Upper lobe of right lung (tissue), 1 donor: Measurements from ENCODE around the gene ASTN2. TPM values are rescaled to one million over a fixed set of nuclear protein-coding genes. Genes with fewer than 3 reads are reported as not detected.

Experiments
- ATAC-seq: fragments of 200-7000 bp; cut with Tn5 transposase; one replicate; pipeline ENCODE4 v1.9.1; 2020; ENCODE audit warnings: mild to moderate bottlenecking, moderate library complexity
- DNase-seq: peaks from one replicate; pipeline ENCODE4 v3.0.0-alpha.2; 2020
- H3K27ac ChIP-seq: fragments of 200-600 bp; one replicate; pipeline ENCODE4 v1.8.0; 2022
- H3K27me3 ChIP-seq: fragments of 200-600 bp; one replicate; pipeline ENCODE4 v1.8.0; 2022; ENCODE audit warnings: mild to moderate bottlenecking
- H3K36me3 ChIP-seq: fragments of 200-600 bp; one replicate; pipeline ENCODE4 v1.8.0; 2022
- H3K4me1 ChIP-seq: fragments of 200-600 bp; one replicate; pipeline ENCODE4 v1.8.0; 2022
- H3K4me3 ChIP-seq: fragments of 200-600 bp; one replicate; pipeline ENCODE4 v1.8.0; 2022; ENCODE audit warnings: mild to moderate bottlenecking
- H3K9me3 ChIP-seq: fragments of 200-600 bp; one replicate; pipeline ENCODE4 v1.8.0; 2022
- CTCF ChIP-seq: fragments of 200-600 bp; IDR thresholded peaks from one replicate; pipeline ENCODE4 v1.8.0; 2022; ENCODE audit warnings: antibody characterized with exemption
- intact Hi-C: fragments of 100-400 bp; cut with DNase I; formaldehyde crosslinking; loops from one replicate; pipeline ENCODE4 v1.11.0; 2022
- total RNA-seq: library from RNA; stranded (reverse); fragmentation: NEBNext Ultra II Directional; extraction: Animal tissue kit (Norgen Biotek cat#: 25700); gene quantifications from one replicate; pipeline ENCODE4 v1.2.1, GENCODE V29; 2021
- donor health status: DM: no; HTN: yes; CAD: no; lungs with severe emphysema.

ASTN2 gene
- total RNA-seq, 1 donor from 2014 or later: 3.8 TPM

DNA sequence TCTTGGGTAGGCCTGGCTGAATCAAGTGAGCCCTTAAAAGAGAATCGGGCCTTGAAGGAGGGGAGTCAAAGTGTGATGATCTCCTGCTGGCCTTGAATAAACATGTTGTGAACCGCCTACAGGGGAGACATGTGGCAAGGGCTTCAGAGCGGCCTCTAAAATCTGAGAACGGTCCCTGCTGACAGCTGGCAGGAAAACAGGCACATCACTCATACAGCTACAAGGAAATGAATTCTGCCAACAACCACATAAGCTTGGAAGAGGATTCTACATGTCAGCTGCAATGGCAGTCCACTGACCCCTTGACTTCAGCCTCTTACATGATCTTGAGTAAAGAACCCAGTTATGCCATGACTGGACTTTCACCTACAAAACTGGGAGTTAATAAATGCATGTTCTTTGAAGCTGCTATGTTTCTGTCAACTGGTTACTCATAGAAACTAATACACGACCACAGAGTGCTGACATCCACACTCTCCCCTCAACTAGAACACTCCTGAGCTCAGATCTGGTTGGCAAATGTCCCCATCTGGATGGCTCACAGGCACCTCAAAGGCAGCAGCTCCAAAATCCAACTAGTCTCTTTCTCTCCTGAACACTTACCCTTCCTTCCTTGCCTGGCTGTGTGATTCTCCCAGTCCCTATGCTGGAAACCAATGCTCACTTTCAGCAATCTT is 333.1 kb downstream of the ASTN2 start:
- ATAC-seq (no peak), DNase-seq (no peak)
- H3K9me3 ChIP-seq: no peaks in the 10 kb centered on the region
- H3K4me1 ChIP-seq: no peaks in the 10 kb centered on the region
- intact Hi-C loops: no loop called here
- TF ChIP-seq CTCF: no peak
- H3K27me3 ChIP-seq: no peaks in the 10 kb centered on the region
- no peaks in the 10 kb centered on the region for H3K36me3 ChIP-seq
- H3K27ac ChIP-seq: no peak overlapping the region
- H3K4me3 ChIP-seq: no peak overlapping the region

DNA sequence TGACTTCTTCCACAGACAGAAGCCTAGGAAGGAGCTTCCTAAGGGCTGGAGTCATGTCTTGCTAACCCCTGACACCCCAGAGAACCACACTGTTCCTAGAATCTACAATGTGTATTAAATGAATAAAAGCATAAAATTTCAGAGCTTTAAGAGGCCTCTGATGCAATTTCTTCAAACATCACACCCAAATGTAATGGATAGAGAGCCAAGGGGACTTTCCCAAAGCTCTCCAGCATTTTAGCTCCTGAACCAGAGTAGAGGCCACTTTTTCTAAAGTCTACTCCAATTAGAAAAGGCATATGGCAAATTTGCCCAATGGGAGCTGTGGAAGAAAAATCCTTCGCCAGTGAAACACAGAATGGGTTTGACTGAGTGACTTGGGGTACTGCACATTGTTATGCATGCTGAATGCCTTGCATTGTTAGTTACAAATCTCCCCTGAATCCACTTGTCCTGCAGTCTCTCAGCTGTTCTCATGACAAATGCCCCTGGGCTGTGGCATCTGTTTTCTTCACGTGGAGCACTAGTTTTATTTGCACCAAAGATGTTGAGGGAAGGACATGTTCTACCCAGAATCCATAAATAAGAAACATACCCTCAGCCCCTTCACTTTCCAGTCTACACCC is 334.0 kb downstream of the ASTN2 start:
- ATAC-seq (no peak), DNase-seq (no peak)
- intact Hi-C loops: no loop called here
- Histone ChIP-seq H3K36me3 (no peaks in the 10 kb centered on the region), H3K27ac (no peak overlapping the region), H3K9me3 (no peaks in the 10 kb centered on the region), H3K4me1 (no peaks in the 10 kb centered on the region), H3K27me3 (no peaks in the 10 kb centered on the region), H3K4me3 (no peak overlapping the region)
- no peak for TF ChIP-seq CTCF

DNA sequence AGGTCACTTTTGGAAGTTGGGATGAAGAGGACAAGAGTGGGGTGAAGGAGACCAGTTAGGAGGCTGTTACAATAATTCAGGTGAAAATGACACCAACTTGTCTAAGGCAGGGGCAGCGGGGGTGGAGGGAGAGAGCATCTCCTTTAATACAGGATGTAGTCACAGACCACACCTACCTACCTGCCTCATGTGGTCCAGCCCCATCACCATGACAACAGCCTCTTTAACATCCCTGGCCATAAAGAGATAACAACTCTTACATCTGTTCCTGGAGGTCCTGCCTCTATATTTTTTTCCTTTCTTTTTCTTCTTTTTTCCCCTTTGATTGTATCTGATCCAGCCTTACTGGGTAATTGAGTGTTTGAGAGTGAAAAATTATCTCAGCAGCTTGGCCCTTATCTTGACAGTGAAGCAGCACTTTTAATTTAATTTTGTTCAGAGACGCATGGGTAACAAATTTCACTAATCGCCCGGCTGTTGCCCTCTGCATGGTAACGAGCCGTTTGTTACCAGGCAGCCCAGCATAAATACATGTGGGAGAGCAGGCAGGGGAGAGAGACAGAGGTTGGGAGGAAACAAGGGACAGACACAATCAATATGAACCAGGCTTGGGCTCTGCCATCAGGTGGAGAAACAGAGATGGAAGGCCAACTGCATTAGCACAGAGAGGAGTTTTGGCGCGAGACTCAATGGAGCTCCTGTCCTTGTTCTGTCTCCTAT is 338.1 kb downstream of the ASTN2 start:
- intact Hi-C loops: no loop called here

DNA sequence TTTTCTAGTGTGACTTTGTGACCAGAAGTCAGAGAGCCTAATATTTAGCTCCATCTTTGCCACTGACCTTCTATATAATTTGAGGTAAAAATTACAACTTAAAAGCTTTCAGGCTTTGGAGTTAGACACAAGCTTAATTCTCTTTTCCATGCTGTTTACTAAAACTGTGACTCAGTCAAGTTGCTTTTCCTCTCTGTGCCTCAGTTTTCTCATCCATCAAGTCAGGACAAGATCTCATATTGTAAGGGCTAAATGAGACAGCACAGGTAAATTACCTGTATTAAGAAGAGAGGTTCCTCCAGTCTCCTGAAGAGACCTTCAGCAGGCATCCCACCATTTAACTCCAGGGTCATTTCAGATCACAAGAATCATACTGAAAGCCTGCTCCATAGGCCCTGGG is 339.2 kb downstream of the ASTN2 start:
- DNase-seq: no peak
- Histone ChIP-seq H3K27me3 (no peaks in the 10 kb centered on the region), H3K4me1 (no peaks in the 10 kb centered on the region), H3K4me3 (no peak overlapping the region), H3K36me3 (no peaks in the 10 kb centered on the region), H3K9me3 (no peaks in the 10 kb centered on the region), H3K27ac (no peak overlapping the region)
- ATAC-seq: no peak
- intact Hi-C loops: no loop called here
- no peak for TF ChIP-seq CTCF

More for the DNA sequence above, 338.1 kb downstream of the ASTN2 start:
- Histone ChIP-seq H3K4me1 (no peaks in the 10 kb centered on the region), H3K27me3 (no peaks in the 10 kb centered on the region), H3K9me3 (no peaks in the 10 kb centered on the region), H3K4me3 (no peak overlapping the region), H3K36me3 (no peaks in the 10 kb centered on the region), H3K27ac (no peak overlapping the region)
- no peak for ATAC-seq
- TF ChIP-seq CTCF: no peak
- no peak for DNase-seq

- H3K27ac ChIP-seq: no peak overlapping the region
- no peak for DNase-seq
- ATAC-seq: no peak
- H3K36me3 ChIP-seq: no peaks in the 10 kb centered on the region
- H3K9me3 ChIP-seq: no peaks in the 10 kb centered on the region
- no peak for TF ChIP-seq CTCF
- intact Hi-C loops: no loop called here
- H3K4me3 ChIP-seq: no peak overlapping the region
- no peaks in the 10 kb centered on the region for H3K4me1 ChIP-seq
- H3K27me3 ChIP-seq: no peaks in the 10 kb centered on the region
These were observed 339.9 kb downstream of the ASTN2 start for GRCh38 chr9:117074784-117075520.
